GM12873 (cell line): ENCODE measurements around the gene SYNPO.

Experiments
- TF ChIP-seq, protein P1 (sequence below): IDR thresholded peaks from 2 replicates; pipeline ENCODE4 v1.5.1; 2012; ENCODE audit warnings: low read depth, mild to moderate bottlenecking, moderate library complexity, low read length, control low read depth; ENCODE audit not compliant: insufficient read depth; ENCODE audit errors: missing control alignments

SYNPO gene

DNA sequence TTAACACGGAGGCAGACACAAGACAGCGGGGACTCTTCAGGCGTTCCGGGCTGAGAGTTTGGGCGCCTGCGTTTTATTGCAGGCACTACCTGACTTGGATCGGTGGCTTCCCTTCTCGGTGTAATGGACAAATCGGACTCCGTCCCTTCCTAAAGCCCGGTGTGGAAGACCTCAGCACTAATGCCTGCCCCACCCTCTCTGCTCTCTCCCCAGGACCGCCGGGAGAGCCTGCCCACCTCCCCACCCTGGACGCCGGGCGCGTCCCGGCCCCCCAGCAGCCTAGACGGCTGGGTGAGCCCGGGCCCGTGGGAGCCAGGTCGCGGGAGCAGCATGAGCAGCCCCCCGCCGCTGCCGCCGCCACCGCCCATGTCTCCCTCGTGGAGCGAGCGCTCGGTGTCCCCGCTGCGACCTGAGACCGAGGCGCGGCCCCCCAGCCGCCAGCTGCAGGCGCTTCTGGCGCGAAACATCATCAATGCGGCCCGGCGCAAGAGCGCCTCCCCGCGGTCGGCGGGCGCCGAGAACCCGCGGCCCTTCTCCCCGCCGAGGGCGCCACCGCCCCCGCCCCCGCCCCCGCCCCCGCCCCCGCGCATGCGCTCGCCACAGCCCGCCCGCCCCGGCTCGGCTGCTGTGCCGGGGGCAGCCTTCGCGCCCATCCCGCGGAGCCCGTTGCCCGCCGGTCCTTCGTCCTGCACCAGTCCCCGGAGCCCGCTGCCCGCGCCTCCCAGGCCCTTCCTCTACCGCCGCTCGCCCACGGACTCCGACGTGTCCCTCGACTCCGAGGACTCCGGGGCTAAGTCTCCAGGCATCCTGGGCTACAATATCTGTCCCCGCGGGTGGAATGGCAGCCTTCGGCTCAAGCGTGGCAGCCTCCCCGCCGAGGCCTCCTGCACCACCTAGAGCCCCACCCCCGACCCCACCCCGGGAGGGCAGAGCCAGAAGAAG, 16.0 kb downstream of the SYNPO start:
- TF ChIP-seq, protein P1, sequence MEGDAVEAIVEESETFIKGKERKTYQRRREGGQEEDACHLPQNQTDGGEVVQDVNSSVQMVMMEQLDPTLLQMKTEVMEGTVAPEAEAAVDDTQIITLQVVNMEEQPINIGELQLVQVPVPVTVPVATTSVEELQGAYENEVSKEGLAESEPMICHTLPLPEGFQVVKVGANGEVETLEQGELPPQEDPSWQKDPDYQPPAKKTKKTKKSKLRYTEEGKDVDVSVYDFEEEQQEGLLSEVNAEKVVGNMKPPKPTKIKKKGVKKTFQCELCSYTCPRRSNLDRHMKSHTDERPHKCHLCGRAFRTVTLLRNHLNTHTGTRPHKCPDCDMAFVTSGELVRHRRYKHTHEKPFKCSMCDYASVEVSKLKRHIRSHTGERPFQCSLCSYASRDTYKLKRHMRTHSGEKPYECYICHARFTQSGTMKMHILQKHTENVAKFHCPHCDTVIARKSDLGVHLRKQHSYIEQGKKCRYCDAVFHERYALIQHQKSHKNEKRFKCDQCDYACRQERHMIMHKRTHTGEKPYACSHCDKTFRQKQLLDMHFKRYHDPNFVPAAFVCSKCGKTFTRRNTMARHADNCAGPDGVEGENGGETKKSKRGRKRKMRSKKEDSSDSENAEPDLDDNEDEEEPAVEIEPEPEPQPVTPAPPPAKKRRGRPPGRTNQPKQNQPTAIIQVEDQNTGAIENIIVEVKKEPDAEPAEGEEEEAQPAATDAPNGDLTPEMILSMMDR = peak; percentile 74

DNA sequence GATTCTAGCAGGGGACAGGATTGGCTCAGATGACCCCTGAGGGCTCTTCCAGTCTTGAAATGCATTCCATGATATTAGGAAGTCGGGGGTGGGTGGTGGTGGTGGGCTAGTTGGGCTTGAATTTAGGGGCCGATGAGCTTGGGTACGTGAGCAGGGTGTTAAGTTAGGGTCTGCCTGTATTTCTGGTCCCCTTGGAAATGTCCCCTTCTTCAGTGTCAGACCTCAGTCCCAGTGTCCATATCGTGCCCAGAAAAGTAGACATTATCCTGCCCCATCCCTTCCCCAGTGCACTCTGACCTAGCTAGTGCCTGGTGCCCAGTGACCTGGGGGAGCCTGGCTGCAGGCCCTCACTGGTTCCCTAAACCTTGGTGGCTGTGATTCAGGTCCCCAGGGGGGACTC, 17.7 kb downstream of the SYNPO start:
- TF ChIP-seq, protein P1 = no peak

DNA sequence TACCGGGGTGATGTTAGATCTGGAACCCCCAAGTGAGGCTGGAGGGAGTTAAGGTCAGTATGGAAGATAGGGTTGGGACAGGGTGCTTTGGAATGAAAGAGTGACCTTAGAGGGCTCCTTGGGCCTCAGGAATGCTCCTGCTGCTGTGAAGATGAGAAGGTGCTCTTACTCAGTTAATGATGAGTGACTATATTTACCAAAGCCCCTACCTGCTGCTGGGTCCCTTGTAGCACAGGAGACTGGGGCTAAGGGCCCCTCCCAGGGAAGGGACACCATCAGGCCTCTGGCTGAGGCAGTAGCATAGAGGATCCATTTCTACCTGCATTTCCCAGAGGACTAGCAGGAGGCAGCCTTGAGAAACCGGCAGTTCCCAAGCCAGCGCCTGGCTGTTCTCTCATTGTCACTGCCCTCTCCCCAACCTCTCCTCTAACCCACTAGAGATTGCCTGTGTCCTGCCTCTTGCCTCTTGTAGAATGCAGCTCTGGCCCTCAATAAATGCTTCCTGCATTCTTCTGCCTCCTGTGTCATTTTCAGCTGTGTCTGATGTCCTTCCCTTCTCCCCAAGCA, 18.3 kb downstream of the SYNPO start:
- TF ChIP-seq, protein P1 = no peak

DNA sequence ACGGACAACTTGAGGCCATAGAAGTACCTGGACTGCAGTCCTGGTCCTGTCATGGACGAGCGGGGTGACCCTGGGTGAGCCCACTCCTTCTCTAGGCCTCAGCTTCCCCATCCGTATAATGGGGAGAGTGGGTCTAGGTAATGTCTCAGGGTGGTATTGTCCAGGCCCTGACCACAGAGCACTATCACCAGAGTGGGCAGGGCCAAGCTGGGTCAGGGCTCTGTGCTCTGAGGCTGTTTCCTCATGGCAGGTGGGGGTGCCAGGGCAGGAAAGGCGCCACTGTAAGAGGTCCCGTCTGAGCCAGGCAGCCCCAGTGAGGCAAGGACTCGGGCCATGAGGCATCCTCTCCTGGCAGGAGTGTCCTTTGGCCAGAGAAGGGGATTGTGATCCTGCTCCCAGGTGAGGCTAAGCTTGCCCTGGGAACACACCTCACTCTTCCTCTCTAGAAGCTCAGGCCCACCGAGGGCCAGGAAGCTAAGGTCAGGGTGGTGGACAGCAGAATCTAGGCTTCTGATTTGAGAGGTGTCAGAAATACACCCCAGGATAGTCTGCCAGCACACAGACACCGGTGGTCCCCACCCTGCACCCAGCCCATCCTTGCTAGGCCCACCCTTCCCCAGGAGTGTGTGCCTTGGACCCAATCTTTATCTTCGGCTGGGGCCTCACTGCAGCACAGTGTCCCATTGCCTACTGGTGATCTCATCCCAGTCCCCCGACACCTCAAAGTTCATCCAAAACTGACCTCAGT, 19.1 kb downstream of the SYNPO start:
- TF ChIP-seq, protein P1 = no peak

DNA sequence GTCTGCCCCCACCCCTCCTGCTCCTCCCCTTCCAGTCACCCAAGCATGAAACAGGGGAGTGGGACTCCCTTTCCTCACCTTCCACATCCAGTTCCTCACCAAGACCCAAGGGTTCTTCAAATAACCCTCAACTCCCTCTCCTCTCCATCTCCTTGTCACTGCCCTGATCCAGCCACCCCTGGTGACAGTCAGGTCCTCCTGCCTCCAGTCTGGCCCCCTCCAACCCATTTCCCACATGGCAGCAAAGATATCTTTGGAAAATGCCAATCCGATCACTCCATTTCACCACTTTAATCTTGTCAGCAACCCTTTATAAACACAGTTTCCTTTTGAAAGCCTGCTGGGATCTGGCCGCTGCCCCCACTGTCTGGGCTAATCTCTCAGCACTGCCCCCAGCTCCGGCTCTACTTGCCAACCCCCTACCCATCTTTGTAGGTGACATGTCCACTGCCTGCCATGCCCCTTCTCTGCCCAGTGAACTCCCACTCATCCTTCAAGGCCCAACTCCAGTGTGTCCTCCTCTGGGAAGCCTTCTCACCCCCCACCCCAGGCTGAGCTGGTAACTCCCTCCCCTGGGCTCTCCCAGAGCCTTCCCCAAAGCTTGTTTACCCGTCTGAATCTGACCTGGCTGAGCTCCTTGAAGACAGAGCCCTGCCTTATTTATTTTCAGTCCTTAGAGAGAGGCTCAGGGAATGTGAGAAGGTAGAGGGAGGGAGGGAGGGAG, 19.8 kb downstream of the SYNPO start:
- TF ChIP-seq, protein P1 = no peak

DNA sequence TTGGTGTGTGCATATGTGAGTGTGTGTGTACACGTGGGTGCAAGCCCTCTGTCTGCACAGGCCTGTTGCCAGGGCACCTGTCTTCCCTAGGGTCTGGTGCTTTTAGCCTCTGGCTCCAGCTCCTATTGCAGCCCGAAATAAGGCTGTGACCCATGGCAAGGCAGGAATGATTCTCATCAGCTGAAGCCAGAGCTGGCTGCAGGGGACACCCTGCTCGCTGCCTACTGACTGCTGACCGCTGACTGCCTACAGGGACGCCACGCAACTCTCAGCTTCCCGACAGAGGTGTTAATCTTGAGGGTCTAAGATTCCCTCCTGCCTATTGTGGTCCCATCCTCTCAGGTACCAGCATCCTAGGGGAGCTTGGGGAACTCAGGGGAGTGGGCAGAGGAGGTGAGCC, 20.6 kb downstream of the SYNPO start, which contains the start of gene MYOZ3:
MYOZ3 (plus strand) TSS at position 166 of the 400 bp plus-strand sequence. CDS start 1,691 bp downstream, outside the sequence.
- TF ChIP-seq, protein P1 = no peak
